ENCODE measurements around the gene OMD. TPM values are rescaled to one million over a fixed set of nuclear protein-coding genes. Genes with fewer than 3 reads are reported as not detected.

OMD gene
- not detected in 2 replicates for total RNA-seq

DNA sequence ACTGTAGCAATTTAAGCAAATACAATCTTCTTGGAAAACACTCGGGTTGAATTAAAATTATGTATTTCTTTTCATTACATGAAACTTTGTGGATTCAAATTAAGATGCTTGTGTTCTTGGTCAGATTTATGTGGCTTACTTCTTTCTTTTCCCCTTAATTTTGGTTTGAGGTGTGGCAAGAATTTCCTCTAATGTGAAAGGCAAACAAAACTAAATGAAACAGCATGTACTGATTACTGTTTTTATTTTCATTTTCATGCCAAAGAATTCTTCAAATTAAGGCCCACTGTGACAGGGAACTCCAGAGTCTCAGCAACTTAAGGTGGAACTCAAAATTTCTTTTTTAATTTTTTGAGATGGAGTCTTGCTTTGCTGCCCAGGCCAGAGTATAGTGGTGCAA lies at the start of gene OMD:
OMD (minus strand) TSS at position 132 of the 400 bp plus-strand sequence. CDS start 6,913 bp downstream, outside the sequence.

GRCh38 chr9:92404042-92404836 lies 20.0 kb downstream of the OMD start, which contains the start of gene OGN:
Gene OGN, minus strand, starts transcription at chr9:92404578. Its CDS starts 1,171 bp downstream, at chr9:92403407.

Other genes with a start within 250 kb of the OMD start
- 292 and 302 TPM in 2 replicates for gene IARS1, start 130.8 kb downstream of the OMD start, total RNA-seq
- gene NOL8, start 99.1 kb downstream of the OMD start, total RNA-seq = 43.2 and 45.9 TPM in 2 replicates
- gene CENPP, start 98.5 kb downstream of the OMD start, total RNA-seq = 10.2 and 11.6 TPM in 2 replicates
- gene OGN, start 19.9 kb downstream of the OMD start, total RNA-seq = under 0.01 and 0.07 TPM in 2 replicates
- gene ASPN, start 58.0 kb upstream of the OMD start, total RNA-seq = under 0.01 TPM in 1 of 2 replicates, not detected in the other
- 0.07 and 0.27 TPM in 2 replicates for gene ECM2, start 111.5 kb upstream of the OMD start, total RNA-seq
- gene IPPK, start 245.7 kb upstream of the OMD start, total RNA-seq = 16.1 and 19.3 TPM in 2 replicates

Measured in thoracic aorta endothelial cell (primary cell).